ENCODE data around the gene SYCP3. TPM values are rescaled to one million over a fixed set of nuclear protein-coding genes. Genes with fewer than 3 reads are reported as not detected.

Gene SYCP3
- total RNA-seq, 6 experiments from 2014 or later, result not detected

DNA sequence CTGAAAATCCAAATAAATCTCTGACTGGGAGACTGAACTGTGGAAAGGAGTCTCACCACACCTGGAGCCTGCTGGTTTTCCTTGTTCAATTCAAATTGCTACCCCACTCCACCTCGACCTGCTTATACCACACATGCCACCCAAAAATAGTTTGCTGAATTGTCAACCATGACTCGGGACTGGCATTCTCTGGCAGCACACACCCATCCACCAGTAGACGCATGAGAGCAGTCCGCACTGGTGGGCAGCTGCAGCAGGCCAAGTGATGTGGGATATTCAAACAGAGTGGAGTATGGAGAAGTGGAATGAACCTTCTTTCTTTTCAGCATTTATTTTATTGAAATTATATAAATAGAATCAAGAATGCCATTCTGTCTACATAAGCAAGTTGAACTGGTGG lies 38.7 kb upstream of the SYCP3 start:
- H3K27me3 Mint-ChIP-seq (ENCODE audit: insufficient read depth), result no peaks in the 10 kb centered on the region

DNA sequence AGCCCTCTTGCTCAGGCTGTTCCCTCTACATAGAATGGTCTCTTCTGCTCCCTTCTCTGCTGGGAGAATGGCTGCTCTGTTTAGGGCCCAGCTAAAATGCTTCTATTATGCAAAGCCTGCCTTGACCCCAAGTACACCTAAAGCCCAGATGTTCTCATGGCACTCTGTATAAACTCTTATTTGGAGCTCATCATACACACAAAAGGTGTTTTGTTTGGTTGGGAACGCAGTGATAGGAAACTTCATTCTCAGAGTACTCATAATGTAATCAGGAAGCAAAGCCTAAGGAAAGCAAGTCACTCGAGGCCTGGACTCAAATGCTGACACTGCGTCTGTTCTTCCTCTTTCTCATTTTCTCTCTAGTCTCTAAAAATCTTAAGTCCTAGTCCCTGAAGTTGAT lies 38.2 kb upstream of the SYCP3 start:
- Mint-ChIP-seq H3K4me1 (ENCODE audit: low read depth) (peaks cover 33% of the 10 kb centered on the region), H3K27me3 (ENCODE audit: insufficient read depth) (no peaks in the 10 kb centered on the region), H3K4me3 (no peak overlapping the region), H3K27ac (no peak overlapping the region), H3K9me3 (no peaks in the 10 kb centered on the region), H3K36me3 (ENCODE audit: low read depth) (peaks cover 11% of the 10 kb centered on the region)
- DNase-seq, result no peak
- TF ChIP-seq, protein P1, sequence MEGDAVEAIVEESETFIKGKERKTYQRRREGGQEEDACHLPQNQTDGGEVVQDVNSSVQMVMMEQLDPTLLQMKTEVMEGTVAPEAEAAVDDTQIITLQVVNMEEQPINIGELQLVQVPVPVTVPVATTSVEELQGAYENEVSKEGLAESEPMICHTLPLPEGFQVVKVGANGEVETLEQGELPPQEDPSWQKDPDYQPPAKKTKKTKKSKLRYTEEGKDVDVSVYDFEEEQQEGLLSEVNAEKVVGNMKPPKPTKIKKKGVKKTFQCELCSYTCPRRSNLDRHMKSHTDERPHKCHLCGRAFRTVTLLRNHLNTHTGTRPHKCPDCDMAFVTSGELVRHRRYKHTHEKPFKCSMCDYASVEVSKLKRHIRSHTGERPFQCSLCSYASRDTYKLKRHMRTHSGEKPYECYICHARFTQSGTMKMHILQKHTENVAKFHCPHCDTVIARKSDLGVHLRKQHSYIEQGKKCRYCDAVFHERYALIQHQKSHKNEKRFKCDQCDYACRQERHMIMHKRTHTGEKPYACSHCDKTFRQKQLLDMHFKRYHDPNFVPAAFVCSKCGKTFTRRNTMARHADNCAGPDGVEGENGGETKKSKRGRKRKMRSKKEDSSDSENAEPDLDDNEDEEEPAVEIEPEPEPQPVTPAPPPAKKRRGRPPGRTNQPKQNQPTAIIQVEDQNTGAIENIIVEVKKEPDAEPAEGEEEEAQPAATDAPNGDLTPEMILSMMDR (IDR thresholded peaks at IDR 0.05), result no peak

More for the DNA sequence above, 38.7 kb upstream of the SYCP3 start:
- Mint-ChIP-seq H3K9me3 (no peaks in the 10 kb centered on the region), H3K4me3 (no peak overlapping the region), H3K36me3 (ENCODE audit: low read depth) (peaks cover 11% of the 10 kb centered on the region), H3K4me1 (ENCODE audit: low read depth) (peaks cover 38% of the 10 kb centered on the region), H3K27ac (no peak overlapping the region)
- no peak for DNase-seq
- TF ChIP-seq, protein P1 (IDR thresholded peaks at IDR 0.05), result no peak

DNA sequence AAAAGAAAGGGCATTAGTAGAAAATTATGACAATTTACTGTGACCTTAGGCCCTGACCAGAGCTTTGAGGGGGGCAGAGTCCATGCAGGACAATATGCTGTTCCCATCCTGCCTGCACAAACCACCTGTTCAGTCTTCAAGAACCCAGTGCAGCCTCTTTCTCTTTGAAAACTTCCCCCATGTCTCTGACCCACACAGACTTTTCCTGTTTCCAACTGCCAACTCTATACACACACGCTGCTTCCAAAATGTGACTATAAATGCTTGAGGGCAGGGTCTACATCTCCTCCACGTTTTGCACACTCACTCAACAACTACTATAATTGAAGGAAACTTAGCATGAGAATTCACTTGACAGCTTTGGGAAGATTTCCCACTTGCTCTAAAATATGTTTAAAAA lies 36.6 kb upstream of the SYCP3 start:
- peaks cover 11% of the 10 kb centered on the region for H3K36me3 Mint-ChIP-seq (ENCODE audit: low read depth)
- no peak for DNase-seq
- H3K27ac Mint-ChIP-seq, result no peak overlapping the region
- H3K4me1 Mint-ChIP-seq (ENCODE audit: low read depth), result peaks cover 18% of the 10 kb centered on the region
- H3K9me3 Mint-ChIP-seq, result no peaks in the 10 kb centered on the region
- no peak overlapping the region for H3K4me3 Mint-ChIP-seq
- H3K27me3 Mint-ChIP-seq (ENCODE audit: insufficient read depth), result no peaks in the 10 kb centered on the region
- TF ChIP-seq, protein P1 (IDR thresholded peaks at IDR 0.05), result no peak

DNA sequence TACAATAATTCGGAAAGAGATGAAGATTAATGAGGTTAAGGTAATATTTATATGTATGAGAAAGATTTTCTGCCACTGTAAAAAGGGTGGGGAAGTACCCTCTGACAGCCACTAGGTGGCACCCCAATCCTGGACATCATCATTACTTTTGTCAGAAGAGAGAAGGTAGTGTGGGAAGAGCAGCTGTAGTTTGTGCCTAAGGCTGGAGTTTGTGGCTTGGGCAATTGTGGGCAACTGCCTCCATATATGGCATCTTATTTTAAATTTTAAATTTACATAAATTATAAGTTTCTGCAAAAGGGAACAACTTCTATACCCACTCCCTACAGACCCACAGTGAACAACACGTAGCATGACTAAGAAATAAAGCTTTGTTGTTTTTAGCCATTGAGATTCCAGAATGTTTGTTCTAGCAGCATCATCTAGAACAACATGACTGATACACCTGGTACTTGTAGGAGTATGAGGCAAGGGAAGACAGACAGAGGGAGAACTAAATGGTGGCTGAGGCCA lies 34.4 kb upstream of the SYCP3 start:
- no peak overlapping the region for H3K27ac Mint-ChIP-seq
- no peaks in the 10 kb centered on the region for H3K9me3 Mint-ChIP-seq
- no peak overlapping the region for H3K4me3 Mint-ChIP-seq
- H3K4me1 Mint-ChIP-seq (ENCODE audit: low read depth), result peaks cover 16% of the 10 kb centered on the region
- no peaks in the 10 kb centered on the region for H3K27me3 Mint-ChIP-seq (ENCODE audit: insufficient read depth)
- TF ChIP-seq, protein P1 (IDR thresholded peaks at IDR 0.05), result peak; percentile 99
- DNase-seq, result peak; percentile 57
- H3K36me3 Mint-ChIP-seq (ENCODE audit: low read depth), result no peaks in the 10 kb centered on the region

DNA sequence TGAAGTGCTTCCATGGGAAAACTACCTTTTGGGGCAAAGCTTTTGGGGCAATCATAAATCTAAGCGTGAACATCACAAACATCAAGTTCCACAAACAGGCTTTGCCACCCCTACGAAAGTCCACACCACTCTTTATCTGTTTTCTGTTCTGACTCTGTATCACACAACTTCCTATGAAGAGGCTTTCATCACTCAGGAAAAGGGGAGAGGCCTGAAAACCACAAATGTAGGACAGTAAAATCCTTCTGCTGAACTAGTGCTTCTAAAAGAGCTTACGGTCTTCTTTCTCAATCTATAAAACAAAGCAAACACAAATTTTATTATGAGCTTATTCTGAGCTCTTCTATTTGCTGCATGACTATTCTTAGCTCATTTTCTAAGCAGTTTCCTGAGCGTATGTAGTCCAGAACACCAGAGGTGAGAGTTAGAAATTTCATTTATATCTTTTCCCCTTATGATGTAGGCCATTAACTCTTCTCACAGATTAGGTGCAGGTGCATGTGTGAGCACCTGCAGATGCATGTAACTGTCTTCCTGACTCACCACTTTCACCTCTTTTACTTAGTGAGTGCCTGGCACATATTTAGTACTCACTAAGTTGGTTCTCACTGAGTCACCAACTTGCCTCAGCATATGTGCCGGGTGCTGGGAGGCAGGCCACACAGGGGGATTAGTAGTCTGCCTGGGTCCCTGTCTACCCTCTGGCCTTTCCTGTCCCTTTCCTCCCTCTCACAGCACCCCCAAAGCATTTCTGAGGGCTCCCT lies 32.9 kb upstream of the SYCP3 start:
- no peak for DNase-seq
- Mint-ChIP-seq H3K9me3 (no peaks in the 10 kb centered on the region), H3K27me3 (ENCODE audit: insufficient read depth) (no peaks in the 10 kb centered on the region), H3K36me3 (ENCODE audit: low read depth) (no peaks in the 10 kb centered on the region), H3K27ac (no peak overlapping the region), H3K4me3 (no peak overlapping the region), H3K4me1 (ENCODE audit: low read depth) (peaks cover 7% of the 10 kb centered on the region)
- TF ChIP-seq, protein P1 (IDR thresholded peaks at IDR 0.05), result no peak
